ENCODE data around the gene TAAR1. TPM values are rescaled to one million over a fixed set of nuclear protein-coding genes. Genes with fewer than 3 reads are reported as not detected.
A peak's percentile ranks its signal among the peaks of the same experiment; 100 is the strongest.
"Not testable (repeated sequence)": the region's sequence is repeated elsewhere in the genome, so short reads cannot be mapped to it uniquely, and the experiment has no call there.

Gene TAAR1
- total RNA-seq, 4 donors from 2014 or later = not detected

GRCh38 chr6:132683543-132683942, 24.6 kb upstream of the TAAR1 start:
- intact Hi-C loops (cut with DNase I; ENCODE audit: low total_unique reads) (no loop called here), in situ Hi-C loops (cut with MboI; ENCODE audit: low pct_ligation_motif_present in 1 of 4, low pct_unique_long_range_greater_than_20kb in 1 of 4, low sequenced_read_pairs in 3 of 4) (no loop called here)
- WGBS, 2 donors (ENCODE audit: low coverage in 1 of 2) = 83 to 87% methylated on average over 3 to 6 of the region's 6 CpGs
- Histone ChIP-seq H3K4me1 (no peaks in the 10 kb centered on the region), H3K36me3 (no peaks in the 10 kb centered on the region), H3K27me3 (peaks cover 4% of the 10 kb centered on the region), H3K27ac (no peak overlapping the region), H3K9me3 (no peaks in the 10 kb centered on the region), H3K4me3 (no peak overlapping the region)
- TF ChIP-seq EP300 (IDR thresholded peaks at IDR 0.05; ENCODE audit: low read depth) = no peak
- no peak for DNase-seq

GRCh38 chr6:132679094-132679493, 20.1 kb upstream of the TAAR1 start:
- H3K27ac ChIP-seq; intact Hi-C loops (cut with DNase I; ENCODE audit: low total_unique reads); DNase-seq; H3K36me3 ChIP-seq; H3K4me1 ChIP-seq; H3K27me3 ChIP-seq; H3K4me3 ChIP-seq; H3K9me3 ChIP-seq; in situ Hi-C loops (cut with MboI; ENCODE audit: low pct_ligation_motif_present in 1 of 4, low pct_unique_long_range_greater_than_20kb in 1 of 4, low sequenced_read_pairs in 3 of 4): not testable (repeated sequence)

DNA sequence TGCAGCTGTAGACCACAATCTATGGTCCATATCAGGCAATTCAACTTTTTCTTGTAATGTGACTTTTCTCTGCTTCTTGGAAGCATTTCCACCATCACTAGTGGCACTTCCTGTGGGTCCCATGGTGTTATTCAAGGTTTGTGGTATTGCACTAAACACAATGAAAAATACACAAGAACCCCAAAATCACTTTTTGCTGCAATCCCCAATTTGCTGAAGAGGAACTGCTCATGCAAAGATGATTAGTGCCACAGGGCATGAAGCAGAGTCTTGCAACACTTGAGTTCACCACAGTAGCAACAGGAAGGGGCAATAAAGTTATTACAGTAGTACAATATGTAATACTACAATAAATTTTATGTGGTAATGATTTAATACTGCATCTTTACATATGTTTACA, 16.8 kb upstream of the TAAR1 start:
- TF ChIP-seq POLR2AphosphoS5 (IDR thresholded peaks at IDR 0.05) (no peak), EP300 (IDR thresholded peaks at IDR 0.05; ENCODE audit: low read depth) (no peak), POLR2A (IDR thresholded peaks at IDR 0.05) (no peak)
- no peak overlapping the region for H3K27ac ChIP-seq
- in situ Hi-C loops (cut with MboI; ENCODE audit: low pct_ligation_motif_present in 1 of 4, low pct_unique_long_range_greater_than_20kb in 1 of 4, low sequenced_read_pairs in 3 of 4) (no loop called here), intact Hi-C loops (cut with DNase I; ENCODE audit: low total_unique reads) (no loop called here)
- no peaks in the 10 kb centered on the region for H3K36me3 ChIP-seq
- no peak for DNase-seq
- H3K4me1 ChIP-seq = peaks cover 0 to 7% (median 0%) of the 10 kb centered on the region in 4 donors
- no peaks in the 10 kb centered on the region for H3K27me3 ChIP-seq
- H3K4me3 ChIP-seq = no peak overlapping the region
- H3K9me3 ChIP-seq = no peaks in the 10 kb centered on the region

GRCh38 chr6:132675002-132675401, 16.0 kb upstream of the TAAR1 start:
- peaks cover 0 to 7% (median under 1%) of the 10 kb centered on the region in 4 donors for H3K4me1 ChIP-seq
- WGBS, 2 donors (ENCODE audit: low coverage in 1 of 2) = 83 to 87% methylated on average over 2 to 3 of the region's 3 CpGs
- no peaks in the 10 kb centered on the region for H3K27me3 ChIP-seq
- no peaks in the 10 kb centered on the region for H3K36me3 ChIP-seq
- H3K9me3 ChIP-seq = no peaks in the 10 kb centered on the region
- in situ Hi-C loops (cut with MboI; ENCODE audit: low pct_ligation_motif_present in 1 of 4, low pct_unique_long_range_greater_than_20kb in 1 of 4, low sequenced_read_pairs in 3 of 4) = no loop called here
- H3K27ac ChIP-seq = no peak overlapping the region
- no peak for TF ChIP-seq EP300 (IDR thresholded peaks at IDR 0.05; ENCODE audit: low read depth)
- no peak for TF ChIP-seq POLR2A (IDR thresholded peaks at IDR 0.05)
- no peak for TF ChIP-seq CTCF (IDR thresholded peaks at IDR 0.05)
- TF ChIP-seq POLR2AphosphoS5 (IDR thresholded peaks at IDR 0.05) = no peak
- no peak for DNase-seq
- H3K4me3 ChIP-seq = no peak overlapping the region
- intact Hi-C loops (cut with DNase I; ENCODE audit: low total_unique reads) = no loop called here

GRCh38 chr6:132673376-132674094, 14.6 kb upstream of the TAAR1 start:
- Histone ChIP-seq H3K4me1 (peaks cover 0 to 7% (median 2%) of the 10 kb centered on the region in 4 donors), H3K27me3 (no peaks in the 10 kb centered on the region), H3K4me3 (no peak overlapping the region), H3K9me3 (no peaks in the 10 kb centered on the region), H3K36me3 (no peaks in the 10 kb centered on the region), H3K27ac (no peak overlapping the region)
- TF ChIP-seq CTCF (IDR thresholded peaks at IDR 0.05) (no peak), POLR2A (IDR thresholded peaks at IDR 0.05) (no peak), POLR2AphosphoS5 (IDR thresholded peaks at IDR 0.05) (no peak), EP300 (IDR thresholded peaks at IDR 0.05; ENCODE audit: low read depth) (no peak)
- in situ Hi-C loops (cut with MboI; ENCODE audit: low pct_ligation_motif_present in 1 of 4, low pct_unique_long_range_greater_than_20kb in 1 of 4, low sequenced_read_pairs in 3 of 4) = no loop called here
- WGBS, 2 donors (ENCODE audit: low coverage in 1 of 2) = 57 to 67% methylated on average over 8 to 10 of the region's 10 CpGs
- intact Hi-C loops (cut with DNase I; ENCODE audit: low total_unique reads) = no loop called here
- DNase-seq = peak; percentile 12

DNA sequence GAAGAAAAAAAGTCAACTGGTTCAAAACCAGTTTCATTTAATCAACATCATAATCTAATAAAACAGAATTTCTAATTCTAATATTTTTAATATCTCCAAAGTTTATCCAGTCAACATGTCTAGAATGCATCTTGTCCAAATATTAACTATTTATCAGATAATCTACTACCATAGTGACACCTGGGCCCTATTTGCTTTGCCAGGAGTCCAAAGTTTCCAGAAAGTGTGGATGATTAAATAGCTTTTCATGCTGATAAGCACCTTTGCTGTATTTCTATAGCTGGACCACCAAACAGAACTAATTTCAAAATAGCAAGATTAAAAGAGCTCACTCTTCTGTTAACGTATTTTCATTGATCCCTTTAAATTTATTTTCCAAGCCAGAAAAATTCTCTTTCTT, 12.3 kb upstream of the TAAR1 start:
- Histone ChIP-seq H3K4me3 (no peak overlapping the region), H3K36me3 (no peaks in the 10 kb centered on the region), H3K27ac (no peak overlapping the region), H3K9me3 (no peaks in the 10 kb centered on the region), H3K4me1 (peaks cover 0 to 7% (median 2%) of the 10 kb centered on the region in 4 donors), H3K27me3 (no peaks in the 10 kb centered on the region)
- TF ChIP-seq POLR2AphosphoS5 (IDR thresholded peaks at IDR 0.05) (no peak), POLR2A (IDR thresholded peaks at IDR 0.05) (no peak), CTCF (IDR thresholded peaks at IDR 0.05) (no peak), EP300 (IDR thresholded peaks at IDR 0.05; ENCODE audit: low read depth) (no peak)
- intact Hi-C loops (cut with DNase I; ENCODE audit: low total_unique reads) (no loop called here), in situ Hi-C loops (cut with MboI; ENCODE audit: low pct_ligation_motif_present in 1 of 4, low pct_unique_long_range_greater_than_20kb in 1 of 4, low sequenced_read_pairs in 3 of 4) (no loop called here)
- no peak for DNase-seq
- 88 to 96% methylated on average over 1 of the region's 1 CpG for WGBS, 2 donors (ENCODE audit: low coverage in 1 of 2)
